Measurements from ENCODE around the gene SLC16A10. TPM values are rescaled to one million over a fixed set of nuclear protein-coding genes. Genes with fewer than 3 reads are reported as not detected.

Gene SLC16A10
- total and polyA plus RNA-seq, 5 donors from 2014 or later: 24.4 to 39.3 (median 32.0) TPM

DNA sequence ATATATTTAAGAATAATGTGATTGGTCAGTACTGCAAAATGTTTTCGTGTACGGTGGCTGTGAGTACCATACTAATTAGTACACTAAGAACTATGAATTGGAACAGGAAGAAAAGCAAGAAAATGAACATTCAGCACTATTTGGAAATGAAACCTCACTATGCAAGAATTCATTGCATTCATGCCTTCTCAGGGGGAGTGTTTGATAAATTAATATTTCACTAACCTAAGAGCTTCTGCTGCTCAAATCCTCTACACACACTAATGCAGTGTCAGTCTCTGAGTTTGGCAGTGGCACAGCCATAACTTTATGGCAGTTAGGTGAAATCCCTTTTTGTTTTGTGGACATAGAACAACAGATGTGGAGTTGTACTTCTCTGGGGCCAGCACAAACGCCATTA lies 60.1 kb downstream of the SLC16A10 start:
- Histone ChIP-seq H3K9me3 (ENCODE audit: control insufficient read depth in 2 of 2, low read length in 2 of 2) (no peaks in the 10 kb centered on the region), H3K27me3 (ENCODE audit: control insufficient read depth, insufficient read depth, low read length) (no peaks in the 10 kb centered on the region), H3K27ac (ENCODE audit: insufficient read depth, low read length, poor library complexity, severe bottlenecking) (no peak overlapping the region), H3K4me1 (ENCODE audit: control insufficient read depth, insufficient read depth, low read length, poor library complexity, severe bottlenecking) (no peaks in the 10 kb centered on the region), H3K36me3 (ENCODE audit: control insufficient read depth, insufficient read depth, low read length) (peaks cover 2% of the 10 kb centered on the region), H3K4me3 (ENCODE audit: low read depth, low read length) (no peak overlapping the region)
- peaks cover 9% of the 10 kb centered on the region for H3K27me3 Mint-ChIP-seq
- DNase-seq (no peak), ATAC-seq (ENCODE audit: low read depth in 2 of 2) (no peak)
- H3K9me3 Mint-ChIP-seq: peaks cover 0 to 3% (median 0%) of the 10 kb centered on the region in 7 donors
- H3K36me3 Mint-ChIP-seq: peaks cover 7% of the 10 kb centered on the region
- peaks cover 11 to 42% (median 31%) of the 10 kb centered on the region in 4 donors for H3K4me1 Mint-ChIP-seq
- H3K27ac Mint-ChIP-seq: peak overlapping the region in 1 of 3 donors; percentile 1
- no peak overlapping the region for H3K4me3 Mint-ChIP-seq

DNA sequence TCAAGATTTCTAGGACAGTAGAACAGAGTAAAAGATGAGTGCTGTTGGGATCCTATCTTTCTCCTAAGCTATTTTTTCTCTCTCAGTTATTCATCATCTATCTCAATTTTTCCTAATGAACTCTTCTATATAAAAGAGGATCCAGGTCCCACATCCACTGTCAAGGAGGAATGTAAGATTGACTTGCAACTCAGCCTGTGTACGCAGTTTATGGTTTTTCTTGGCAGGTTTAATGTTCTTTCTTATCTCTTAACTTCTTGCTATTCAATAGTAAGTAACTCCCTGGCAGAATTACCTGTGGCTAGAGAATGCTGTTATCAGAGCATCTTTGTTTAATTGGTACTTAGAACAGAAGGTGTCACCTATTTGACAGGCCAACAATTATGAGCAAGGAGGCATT lies 60.8 kb downstream of the SLC16A10 start:
- Mint-ChIP-seq H3K9me3 (peaks cover 0 to 3% (median 0%) of the 10 kb centered on the region in 7 donors), H3K4me3 (no peak overlapping the region), H3K27me3 (peaks cover 9% of the 10 kb centered on the region), H3K36me3 (peaks cover 10% of the 10 kb centered on the region), H3K4me1 (peaks cover 17 to 47% (median 36%) of the 10 kb centered on the region in 4 donors), H3K27ac (peak overlapping the region in 1 of 3 donors; percentile 31)
- H3K27me3 ChIP-seq (ENCODE audit: control insufficient read depth, insufficient read depth, low read length): no peaks in the 10 kb centered on the region
- H3K36me3 ChIP-seq (ENCODE audit: control insufficient read depth, insufficient read depth, low read length): peaks cover 2% of the 10 kb centered on the region
- no peak for DNase-seq
- no peak overlapping the region for H3K27ac ChIP-seq (ENCODE audit: insufficient read depth, low read length, poor library complexity, severe bottlenecking)
- no peak for ATAC-seq (ENCODE audit: low read depth in 2 of 2)
- no peaks in the 10 kb centered on the region for H3K4me1 ChIP-seq (ENCODE audit: control insufficient read depth, insufficient read depth, low read length, poor library complexity, severe bottlenecking)
- no peak overlapping the region for H3K4me3 ChIP-seq (ENCODE audit: low read depth, low read length)
- H3K9me3 ChIP-seq (ENCODE audit: control insufficient read depth in 2 of 2, low read length in 2 of 2): no peaks in the 10 kb centered on the region

DNA sequence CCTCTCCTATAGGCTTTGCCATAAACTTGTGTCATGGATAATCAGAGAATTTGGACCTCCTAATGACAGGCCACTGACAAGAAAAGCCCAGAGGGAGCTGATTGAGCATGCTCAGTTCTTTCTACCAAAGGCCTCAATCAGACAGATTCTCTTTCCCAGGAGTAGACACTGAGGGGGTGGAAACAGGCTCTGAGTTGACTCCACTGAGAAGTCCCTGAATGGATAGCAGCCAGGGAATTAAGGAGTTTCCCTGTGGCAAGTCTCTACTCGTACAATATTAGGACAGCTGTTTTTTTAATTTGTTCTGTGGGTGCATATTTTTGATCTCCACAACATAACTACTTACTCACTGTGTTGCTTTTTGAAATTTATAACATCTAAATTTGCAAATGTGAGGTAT lies 63.3 kb downstream of the SLC16A10 start:
- no peak overlapping the region for H3K4me3 Mint-ChIP-seq
- no peak for ATAC-seq (ENCODE audit: low read depth in 2 of 2)
- no peak overlapping the region for H3K27ac ChIP-seq (ENCODE audit: insufficient read depth, low read length, poor library complexity, severe bottlenecking)
- H3K36me3 Mint-ChIP-seq: peaks cover 4% of the 10 kb centered on the region
- no peak for DNase-seq
- H3K9me3 Mint-ChIP-seq: peaks cover 0 to 3% (median 0%) of the 10 kb centered on the region in 7 donors
- H3K27me3 ChIP-seq (ENCODE audit: control insufficient read depth, insufficient read depth, low read length): no peaks in the 10 kb centered on the region
- peaks cover under 1% of the 10 kb centered on the region for H3K4me1 ChIP-seq (ENCODE audit: control insufficient read depth, insufficient read depth, low read length, poor library complexity, severe bottlenecking)
- no peak overlapping the region for H3K27ac Mint-ChIP-seq
- peaks cover 31 to 67% (median 48%) of the 10 kb centered on the region in 4 donors for H3K4me1 Mint-ChIP-seq
- peaks cover 2% of the 10 kb centered on the region for H3K36me3 ChIP-seq (ENCODE audit: control insufficient read depth, insufficient read depth, low read length)
- no peaks in the 10 kb centered on the region for H3K9me3 ChIP-seq (ENCODE audit: control insufficient read depth in 2 of 2, low read length in 2 of 2)
- H3K27me3 Mint-ChIP-seq: peaks cover 5% of the 10 kb centered on the region
- H3K4me3 ChIP-seq (ENCODE audit: low read depth, low read length): no peak overlapping the region

DNA sequence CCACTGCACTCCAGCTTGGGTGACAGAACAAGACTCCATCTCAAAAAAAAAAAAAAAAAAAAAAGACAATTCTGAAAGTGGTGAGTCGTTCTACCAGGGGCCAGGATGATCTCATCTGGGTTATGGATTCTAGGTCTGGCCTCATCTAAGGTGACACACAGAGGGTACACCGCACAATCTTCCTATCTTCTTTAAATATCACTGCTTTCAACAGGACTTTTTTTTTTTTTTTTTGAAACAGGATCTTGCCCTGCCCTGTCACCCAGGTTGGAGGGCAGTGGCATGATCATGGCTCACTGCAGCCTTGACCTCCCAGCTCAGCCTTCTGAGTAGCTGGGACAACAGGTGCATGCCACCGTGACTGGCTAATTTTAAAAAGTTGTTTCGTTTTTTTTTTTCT lies 67.7 kb downstream of the SLC16A10 start:
- peak in 1 of 3 donors; percentile 41 for DNase-seq
- H3K9me3 Mint-ChIP-seq: peaks cover 0 to 8% (median 3%) of the 10 kb centered on the region in 7 donors
- H3K27me3 Mint-ChIP-seq: peaks cover 5% of the 10 kb centered on the region
- H3K36me3 ChIP-seq (ENCODE audit: control insufficient read depth, insufficient read depth, low read length): no peaks in the 10 kb centered on the region
- H3K4me3 Mint-ChIP-seq: no peak overlapping the region
- H3K27me3 ChIP-seq (ENCODE audit: control insufficient read depth, insufficient read depth, low read length): no peaks in the 10 kb centered on the region
- H3K4me1 Mint-ChIP-seq: peaks cover 34 to 66% (median 55%) of the 10 kb centered on the region in 4 donors
- peaks cover 9% of the 10 kb centered on the region for H3K36me3 Mint-ChIP-seq
- H3K9me3 ChIP-seq (ENCODE audit: control insufficient read depth in 2 of 2, low read length in 2 of 2): peaks cover 0 to 13% of the 10 kb centered on the region in 2 experiments
- no peak overlapping the region for H3K27ac ChIP-seq (ENCODE audit: insufficient read depth, low read length, poor library complexity, severe bottlenecking)
- peak in 1 of 2 donors; percentile 36 for ATAC-seq (ENCODE audit: low read depth in 2 of 2)
- H3K27ac Mint-ChIP-seq: no peak overlapping the region
- H3K4me1 ChIP-seq (ENCODE audit: control insufficient read depth, insufficient read depth, low read length, poor library complexity, severe bottlenecking): peaks cover 27% of the 10 kb centered on the region
- H3K4me3 ChIP-seq (ENCODE audit: low read depth, low read length): no peak overlapping the region

DNA sequence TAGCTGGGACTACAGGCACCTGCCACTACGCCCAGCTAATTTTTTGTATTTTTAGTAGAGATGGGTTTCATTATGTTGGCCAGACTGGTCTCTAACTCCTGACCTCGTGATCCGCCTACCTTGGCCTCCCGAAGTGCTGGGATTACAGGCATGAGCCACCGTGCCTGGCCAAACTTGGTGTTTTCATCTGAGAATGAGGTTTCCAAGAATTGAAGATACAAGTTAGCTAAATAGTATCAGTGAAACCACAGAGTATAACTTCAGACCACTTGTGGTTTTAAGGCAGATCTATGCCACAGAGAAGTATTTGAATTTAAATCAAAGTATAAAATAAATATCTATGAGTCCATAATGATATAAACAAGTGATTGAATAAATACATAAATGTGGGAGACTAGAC lies 70.1 kb downstream of the SLC16A10 start:
- H3K36me3 ChIP-seq (ENCODE audit: control insufficient read depth, insufficient read depth, low read length): no peaks in the 10 kb centered on the region
- H3K27me3 Mint-ChIP-seq: no peaks in the 10 kb centered on the region
- H3K9me3 Mint-ChIP-seq: peaks cover 0 to 22% (median 7%) of the 10 kb centered on the region in 7 donors
- peak overlapping the region; percentile 41 for H3K4me3 ChIP-seq (ENCODE audit: low read depth, low read length)
- peak overlapping the region; percentile 70 to 79 (median 73) for H3K27ac Mint-ChIP-seq
- no peaks in the 10 kb centered on the region for H3K27me3 ChIP-seq (ENCODE audit: control insufficient read depth, insufficient read depth, low read length)
- H3K36me3 Mint-ChIP-seq: peaks cover 7% of the 10 kb centered on the region
- H3K9me3 ChIP-seq (ENCODE audit: control insufficient read depth in 2 of 2, low read length in 2 of 2): peaks cover 3 to 25% of the 10 kb centered on the region in 2 experiments
- H3K4me1 ChIP-seq (ENCODE audit: control insufficient read depth, insufficient read depth, low read length, poor library complexity, severe bottlenecking): peaks cover 27% of the 10 kb centered on the region
- peak overlapping the region; percentile 58 to 85 (median 70) for H3K4me3 Mint-ChIP-seq
- DNase-seq: peak in 1 of 3 donors; percentile 74
- peak; percentile 31 to 54 for ATAC-seq (ENCODE audit: low read depth in 2 of 2)
- H3K4me1 Mint-ChIP-seq: peaks cover 29 to 52% (median 44%) of the 10 kb centered on the region in 4 donors
- peak overlapping the region; percentile 41 for H3K27ac ChIP-seq (ENCODE audit: insufficient read depth, low read length, poor library complexity, severe bottlenecking)

DNA sequence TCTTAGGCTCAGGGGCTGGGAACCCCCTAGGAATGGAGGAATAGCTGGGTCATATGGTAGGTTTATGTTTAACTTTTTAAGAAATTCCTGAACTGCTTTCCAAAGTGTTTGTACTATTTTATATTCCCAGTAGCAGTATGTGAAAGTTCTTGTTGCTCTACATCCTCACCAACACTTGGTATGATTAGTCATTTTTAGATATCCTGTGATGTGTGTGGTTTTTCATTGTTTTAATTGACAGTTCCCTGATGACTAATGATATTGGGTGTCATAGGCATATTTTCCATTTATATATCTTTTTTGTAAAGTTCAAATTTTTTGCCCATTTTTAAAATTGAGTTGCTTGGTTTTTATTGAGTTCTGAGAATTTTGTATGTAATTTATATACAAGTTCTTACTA lies 72.3 kb downstream of the SLC16A10 start:
- peaks cover 19 to 35% (median 28%) of the 10 kb centered on the region in 4 donors for H3K4me1 Mint-ChIP-seq
- ATAC-seq (ENCODE audit: low read depth in 2 of 2): no peak
- no peaks in the 10 kb centered on the region for H3K27me3 ChIP-seq (ENCODE audit: control insufficient read depth, insufficient read depth, low read length)

DNA sequence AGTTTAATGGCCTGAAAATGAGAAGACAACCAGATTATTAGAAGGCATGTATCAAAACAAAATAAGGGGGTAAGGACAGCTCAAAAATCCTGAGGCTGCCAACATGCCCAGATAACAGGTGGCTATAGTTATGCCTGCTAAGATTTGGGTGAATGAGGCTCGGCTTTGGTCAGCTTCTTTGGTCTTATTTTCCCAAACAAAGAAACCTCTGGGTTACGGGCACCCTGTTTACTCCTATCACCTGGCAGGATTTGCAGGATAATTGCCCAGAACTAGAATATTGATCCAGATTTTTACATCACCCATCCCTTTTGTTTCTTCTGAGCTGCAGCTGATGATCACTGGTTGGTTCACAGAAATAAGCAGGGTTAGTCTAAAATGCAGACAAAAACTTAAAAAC lies 74.3 kb downstream of the SLC16A10 start:
- DNase-seq: no peak
- Histone ChIP-seq H3K4me3 (ENCODE audit: low read depth, low read length) (no peak overlapping the region), H3K27ac (ENCODE audit: insufficient read depth, low read length, poor library complexity, severe bottlenecking) (no peak overlapping the region), H3K9me3 (ENCODE audit: control insufficient read depth in 2 of 2, low read length in 2 of 2) (peaks cover 5 to 30% of the 10 kb centered on the region in 2 experiments), H3K27me3 (ENCODE audit: control insufficient read depth, insufficient read depth, low read length) (no peaks in the 10 kb centered on the region), H3K4me1 (ENCODE audit: control insufficient read depth, insufficient read depth, low read length, poor library complexity, severe bottlenecking) (peaks cover 16% of the 10 kb centered on the region), H3K36me3 (ENCODE audit: control insufficient read depth, insufficient read depth, low read length) (no peaks in the 10 kb centered on the region)
- Mint-ChIP-seq H3K4me1 (peaks cover 13 to 30% (median 27%) of the 10 kb centered on the region in 4 donors), H3K4me3 (peak overlapping the region in 1 of 4 donors; percentile 24), H3K9me3 (peaks cover 0 to 31% (median 9%) of the 10 kb centered on the region in 7 donors), H3K36me3 (peaks cover 10% of the 10 kb centered on the region), H3K27ac (no peak overlapping the region), H3K27me3 (peaks cover 4% of the 10 kb centered on the region)
- no peak for ATAC-seq (ENCODE audit: low read depth in 2 of 2)

More for the DNA sequence above, 72.3 kb downstream of the SLC16A10 start:
- H3K36me3 Mint-ChIP-seq: peaks cover 10% of the 10 kb centered on the region
- no peak overlapping the region for H3K27ac Mint-ChIP-seq
- Histone ChIP-seq H3K4me1 (ENCODE audit: control insufficient read depth, insufficient read depth, low read length, poor library complexity, severe bottlenecking) (peaks cover 27% of the 10 kb centered on the region), H3K9me3 (ENCODE audit: control insufficient read depth in 2 of 2, low read length in 2 of 2) (peaks cover 5 to 30% of the 10 kb centered on the region in 2 experiments), H3K4me3 (ENCODE audit: low read depth, low read length) (no peak overlapping the region), H3K27ac (ENCODE audit: insufficient read depth, low read length, poor library complexity, severe bottlenecking) (no peak overlapping the region), H3K36me3 (ENCODE audit: control insufficient read depth, insufficient read depth, low read length) (no peaks in the 10 kb centered on the region)
- DNase-seq: peak in 1 of 3 donors; percentile 33
- H3K27me3 Mint-ChIP-seq: no peaks in the 10 kb centered on the region
- peak overlapping the region in 1 of 4 donors; percentile 56 for H3K4me3 Mint-ChIP-seq
- peaks cover 0 to 31% (median 9%) of the 10 kb centered on the region in 7 donors for H3K9me3 Mint-ChIP-seq

DNA sequence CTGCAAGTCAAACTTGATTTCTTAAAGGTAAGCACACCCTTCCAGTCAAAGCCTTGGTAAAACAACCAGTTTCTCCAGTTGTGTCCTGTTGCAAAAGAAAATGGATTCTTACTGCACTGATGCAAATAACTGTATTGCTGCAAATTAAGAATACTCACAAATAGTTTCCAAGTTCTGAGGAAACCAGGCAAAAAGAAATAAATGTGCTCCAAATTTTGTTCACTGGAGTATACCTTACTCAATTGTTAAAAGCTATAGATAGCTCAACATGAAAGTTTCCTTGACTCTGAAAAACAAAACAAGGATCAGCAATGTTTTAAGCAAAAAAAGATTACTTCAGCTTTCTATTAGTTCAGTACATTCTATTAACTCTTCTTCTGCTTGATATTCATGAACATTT lies 75.2 kb downstream of the SLC16A10 start:
- no peak overlapping the region for H3K4me3 Mint-ChIP-seq
- H3K27ac ChIP-seq (ENCODE audit: insufficient read depth, low read length, poor library complexity, severe bottlenecking): no peak overlapping the region
- H3K36me3 ChIP-seq (ENCODE audit: control insufficient read depth, insufficient read depth, low read length): no peaks in the 10 kb centered on the region
- H3K4me1 Mint-ChIP-seq: peaks cover 15 to 26% (median 23%) of the 10 kb centered on the region in 4 donors
- peaks cover 4% of the 10 kb centered on the region for H3K27me3 Mint-ChIP-seq
- peaks cover 0 to 31% (median 9%) of the 10 kb centered on the region in 7 donors for H3K9me3 Mint-ChIP-seq
- ATAC-seq (ENCODE audit: low read depth in 2 of 2) (no peak), DNase-seq (no peak)
- no peak overlapping the region for H3K4me3 ChIP-seq (ENCODE audit: low read depth, low read length)
- peaks cover 5 to 30% of the 10 kb centered on the region in 2 experiments for H3K9me3 ChIP-seq (ENCODE audit: control insufficient read depth in 2 of 2, low read length in 2 of 2)
- peaks cover 7% of the 10 kb centered on the region for H3K4me1 ChIP-seq (ENCODE audit: control insufficient read depth, insufficient read depth, low read length, poor library complexity, severe bottlenecking)
- H3K27me3 ChIP-seq (ENCODE audit: control insufficient read depth, insufficient read depth, low read length): no peaks in the 10 kb centered on the region
- peak overlapping the region in 1 of 3 donors; percentile 48 for H3K27ac Mint-ChIP-seq
- H3K36me3 Mint-ChIP-seq: peaks cover 10% of the 10 kb centered on the region

Data from CD4-positive, CD25-positive, alpha-beta regulatory T cell (primary cell).